PC-9 (cell line): Measurements from ENCODE around the gene SP100. TPM values are rescaled to one million over a fixed set of nuclear protein-coding genes. Genes with fewer than 3 reads are reported as not detected.

Experiments used
- BruUV-seq: library from RNA; stranded (reverse); fragments of 400-500 nt; replicated peaks from 2 replicates; lab custom pipeline; 2021; lab: Mats Ljungman, UMichigan
- CTCF ChIA-PET: fragments of 300-600 bp; sonication (Branson Sonifier 250); formaldehyde crosslinking; loops from one replicate; lab custom pipeline; 2022; ENCODE audit warnings: antibody characterized with exemption; lab: Charles Lee
- POLR2A ChIA-PET: fragments of 300-600 bp; sonication (Branson Sonifier 250); formaldehyde crosslinking; loops from one replicate; lab custom pipeline; 2022; ENCODE audit warnings: antibody characterized with exemption; ENCODE audit not compliant: unreplicated experiment; lab: Charles Lee
- DNase-seq, 2 experiments: peaks; one replicate each; pipeline versions ENCODE4 v3.0.0 to v3.0.0-alpha.2; 2015 to 2022; ENCODE audit warnings: mixed read lengths in 1 of 2
- H2AFZ ChIP-seq: fragments of 200-600 bp; sonication (generic); 2 replicates; pipeline ENCODE4 v1.8.1; 2017; ENCODE audit warnings: antibody characterized with exemption
- H3F3A ChIP-seq: fragments of 200-600 bp; sonication (generic); 2 replicates; pipeline ENCODE4 v1.8.1; 2017; ENCODE audit warnings: antibody characterized with exemption, mild to moderate bottlenecking, low read depth; ENCODE audit not compliant: insufficient read depth
- H3K27ac ChIP-seq: fragments of 200-600 bp; sonication (generic); 2 replicates; pipeline ENCODE4 v1.6.1; 2016; ENCODE audit warnings: mixed run types
- H3K27me3 ChIP-seq: fragments of 200-600 bp; sonication (generic); 2 replicates; pipeline ENCODE4 v1.6.1; 2016; ENCODE audit warnings: low read depth, mixed run types; ENCODE audit not compliant: insufficient read depth
- H3K36me3 ChIP-seq: fragments of 200-600 bp; sonication (generic); 2 replicates; pipeline ENCODE4 v1.6.1; 2016; ENCODE audit warnings: low read depth, mixed run types
- H3K4me1 ChIP-seq: fragments of 200-600 bp; sonication (generic); replicated peaks from 2 replicates; pipeline ENCODE4 v1.6.1; 2016; ENCODE audit warnings: mixed run types; ENCODE audit not compliant: insufficient read depth
- H3K4me2 ChIP-seq: fragments of 200-600 bp; sonication (generic); 2 replicates; pipeline ENCODE4 v1.6.1; 2017; ENCODE audit warnings: mixed run types
- H3K4me3 ChIP-seq: fragments of 200-600 bp; sonication (generic); 2 replicates; pipeline ENCODE4 v1.6.1; 2016; ENCODE audit warnings: mixed run types
- H3K79me2 ChIP-seq: fragments of 200-600 bp; sonication (generic); 2 replicates; pipeline ENCODE4 v1.6.1; 2017; ENCODE audit warnings: low read depth, mixed run types
- H3K9me2 ChIP-seq: fragments of 200-600 bp; sonication (generic); 2 replicates; pipeline ENCODE4 v1.8.1; 2017; ENCODE audit warnings: mild to moderate bottlenecking; ENCODE audit not compliant: insufficient read depth
- H3K9me3 ChIP-seq: fragments of 200-600 bp; sonication (generic); 2 replicates; pipeline ENCODE4 v1.8.1; 2016; ENCODE audit warnings: low read depth; ENCODE audit not compliant: insufficient read depth
- H4K20me1 ChIP-seq: fragments of 200-600 bp; sonication (generic); 2 replicates; pipeline ENCODE4 v1.8.1; 2017; ENCODE audit not compliant: insufficient read depth
- CTCF ChIP-seq: fragments of 200-600 bp; sonication (generic); conservative IDR thresholded peaks from 2 replicates; pipeline ENCODE4 v1.6.1; 2017; ENCODE audit warnings: mixed run types, antibody characterized with exemption, mild to moderate bottlenecking, moderate library complexity
- EZH2 ChIP-seq: fragments of 200-600 bp; sonication (generic); IDR thresholded peaks from 2 replicates; pipeline ENCODE4 v1.8.0; 2017; ENCODE audit warnings: antibody characterized with exemption, low read depth
- intact Hi-C: fragments of 100-400 bp; cut with micrococcal nuclease; formaldehyde crosslinking; loops from one replicate; pipeline ENCODE4 v1.10.0; 2022; ENCODE audit not compliant: unreplicated experiment
- total RNA-seq: library from RNA; stranded (reverse); gene quantifications from 2 replicates; pipeline ENCODE4 v1.2.3, GENCODE V29; 2021

The SP100 gene
- total RNA-seq, 1 experiment from 2014 or later = 61.7 TPM

- no peak for DNase-seq
- H3K4me3 ChIP-seq = no peak overlapping the region
- TF ChIP-seq CTCF = no peak
- no peak for TF ChIP-seq EZH2
- no peaks in the 10 kb centered on the region for H4K20me1 ChIP-seq
- ChIA-PET CTCF (no interaction called here), POLR2A (interaction anchor here (0.7 kb wide), 1 partner anchor 691 kb away, joined by 3 read pairs; no protein-coding TSS in a partner anchor)
- H3K27ac ChIP-seq = no peak overlapping the region
- peaks cover 30% of the 10 kb centered on the region for H3K79me2 ChIP-seq
- H3K36me3 ChIP-seq = peaks cover 3% of the 10 kb centered on the region; the same call in 1 of the 2 replicates
- peaks cover 1% of the 10 kb centered on the region; the same call in 1 of the 2 replicates for H3F3A ChIP-seq
- peaks cover 6% of the 10 kb centered on the region for H3K9me3 ChIP-seq
- H2AFZ ChIP-seq = no peak overlapping the region
- intact Hi-C loops = no loop called here
- no peaks in the 10 kb centered on the region for H3K27me3 ChIP-seq
- no TSS peak for BruUV-seq
- no peak overlapping the region for H3K4me2 ChIP-seq
- no peaks in the 10 kb centered on the region for H3K9me2 ChIP-seq
- no peaks in the 10 kb centered on the region for H3K4me1 ChIP-seq
These were observed 13.5 kb downstream of the SP100 start for GRCh38 chr2:230429513-230429912.

- H3K36me3 ChIP-seq = peaks cover 3% of the 10 kb centered on the region; the same call in 1 of the 2 replicates
- H3K4me2 ChIP-seq = no peak overlapping the region
- H3K79me2 ChIP-seq = peaks cover 19% of the 10 kb centered on the region
- peaks cover 7% of the 10 kb centered on the region for H3K9me3 ChIP-seq
- no TSS peak for BruUV-seq
- H3K4me3 ChIP-seq = no peak overlapping the region
- peaks cover 4% of the 10 kb centered on the region; the same call in 1 of the 2 replicates for H3F3A ChIP-seq
- no peaks in the 10 kb centered on the region for H4K20me1 ChIP-seq
- ChIA-PET POLR2A (no interaction called here), CTCF (no interaction called here)
- DNase-seq = no peak
- H3K27ac ChIP-seq = no peak overlapping the region
- H3K9me2 ChIP-seq = no peaks in the 10 kb centered on the region
- TF ChIP-seq EZH2 (no peak), CTCF (no peak)
- no peaks in the 10 kb centered on the region for H3K4me1 ChIP-seq
- intact Hi-C loops = no loop called here
- no peak overlapping the region for H2AFZ ChIP-seq
- no peaks in the 10 kb centered on the region for H3K27me3 ChIP-seq
These were observed 15.2 kb downstream of the SP100 start for GRCh38 chr2:230430957-230431910.

- Histone ChIP-seq H3K27ac (no peak overlapping the region), H3K9me2 (no peaks in the 10 kb centered on the region), H3K4me1 (no peaks in the 10 kb centered on the region), H2AFZ (no peak overlapping the region), H3K4me3 (no peak overlapping the region), H3K4me2 (no peak overlapping the region), H4K20me1 (no peaks in the 10 kb centered on the region), H3F3A (peaks cover 4% of the 10 kb centered on the region; the same call in 1 of the 2 replicates), H3K9me3 (peaks cover 7% of the 10 kb centered on the region), H3K36me3 (no peaks in the 10 kb centered on the region), H3K79me2 (peaks cover 14% of the 10 kb centered on the region; the same call in 1 of the 2 replicates), H3K27me3 (no peaks in the 10 kb centered on the region)
- no peak for DNase-seq
- no TSS peak for BruUV-seq
- ChIA-PET CTCF (no interaction called here), POLR2A (no interaction called here)
- TF ChIP-seq EZH2 = no peak
- no peak for TF ChIP-seq CTCF
- intact Hi-C loops = no loop called here
These were observed 18.8 kb downstream of the SP100 start for GRCh38 chr2:230434677-230435324.
